NCI-H1694 (cell line): Measurements from ENCODE around the gene RNF186.
"Not testable (repeated sequence)": the region's sequence is repeated elsewhere in the genome, so short reads cannot be mapped to it uniquely, and the experiment has no call there.

Experiments
- DNase-seq: peaks from one replicate; lab custom pipeline; 2025; lab: John Stamatoyannopoulos, UW

RNF186 gene, protein sequence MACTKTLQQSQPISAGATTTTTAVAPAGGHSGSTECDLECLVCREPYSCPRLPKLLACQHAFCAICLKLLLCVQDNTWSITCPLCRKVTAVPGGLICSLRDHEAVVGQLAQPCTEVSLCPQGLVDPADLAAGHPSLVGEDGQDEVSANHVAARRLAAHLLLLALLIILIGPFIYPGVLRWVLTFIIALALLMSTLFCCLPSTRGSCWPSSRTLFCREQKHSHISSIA

DNA sequence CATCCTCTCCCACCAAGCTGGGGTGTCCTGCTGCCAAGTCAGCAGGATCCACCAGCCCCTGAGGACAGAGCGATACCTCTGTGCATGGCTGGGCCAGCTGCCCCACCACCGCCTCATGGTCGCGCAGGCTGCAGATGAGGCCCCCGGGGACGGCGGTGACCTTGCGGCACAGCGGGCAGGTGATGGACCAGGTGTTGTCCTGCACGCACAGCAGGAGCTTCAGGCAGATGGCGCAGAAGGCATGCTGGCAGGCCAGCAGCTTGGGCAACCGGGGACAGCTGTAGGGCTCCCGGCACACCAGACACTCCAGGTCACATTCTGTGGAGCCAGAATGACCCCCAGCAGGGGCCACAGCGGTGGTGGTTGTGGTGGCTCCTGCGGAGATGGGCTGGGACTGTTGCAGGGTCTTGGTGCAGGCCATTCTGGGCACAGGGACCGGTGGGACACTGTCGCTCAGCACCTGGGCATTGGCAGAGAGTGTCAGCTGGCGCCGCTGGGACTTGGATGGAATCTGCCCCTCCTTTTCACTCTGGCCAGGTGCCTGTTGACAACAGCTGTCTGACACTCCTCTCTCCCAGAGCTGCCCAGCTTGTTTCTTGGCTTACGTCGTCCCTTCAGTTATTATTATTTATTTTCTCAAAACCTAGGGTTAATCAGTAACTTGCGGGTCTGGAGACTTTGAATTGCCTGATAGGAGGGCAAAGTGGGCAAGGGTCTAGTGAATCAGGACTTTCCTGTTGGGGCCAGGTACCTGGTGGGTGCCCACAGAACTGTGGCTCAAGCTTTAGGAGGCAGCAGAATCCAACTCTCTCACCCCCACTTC lies at the start of gene RNF186:
RNF186 (minus strand) TSS at position 603 of the 823 bp plus-strand sequence; CDS start at position 421, 182 bp downstream.
- no peak for DNase-seq

DNA sequence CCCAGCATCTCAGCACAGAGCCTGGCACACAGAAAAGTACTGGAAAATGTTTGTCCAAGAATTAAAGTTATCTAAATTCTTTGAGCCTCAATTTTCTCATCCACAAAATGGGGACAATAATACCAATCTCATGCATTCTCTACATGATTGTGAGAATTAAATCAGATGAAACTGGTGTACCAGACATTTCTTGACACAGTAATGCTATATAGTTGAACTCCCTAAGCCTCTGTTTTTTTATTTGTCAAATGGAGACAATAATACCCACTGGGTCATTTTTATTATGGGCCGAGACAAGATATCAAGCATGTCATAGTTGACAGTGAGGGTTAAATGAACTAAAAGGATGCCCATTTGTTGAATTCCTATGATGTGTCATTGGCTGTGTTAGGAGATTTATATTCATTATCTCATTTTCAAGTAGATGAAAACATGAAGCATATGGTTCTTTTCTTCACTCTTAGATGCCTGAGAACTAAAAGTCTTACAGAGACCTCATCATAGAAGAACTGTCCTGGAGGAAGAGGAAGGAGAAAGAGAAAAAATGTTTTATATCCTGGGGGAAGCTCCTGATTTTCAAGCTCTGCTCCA lies 49.6 kb upstream of the RNF186 start:
- no peak for DNase-seq

DNA sequence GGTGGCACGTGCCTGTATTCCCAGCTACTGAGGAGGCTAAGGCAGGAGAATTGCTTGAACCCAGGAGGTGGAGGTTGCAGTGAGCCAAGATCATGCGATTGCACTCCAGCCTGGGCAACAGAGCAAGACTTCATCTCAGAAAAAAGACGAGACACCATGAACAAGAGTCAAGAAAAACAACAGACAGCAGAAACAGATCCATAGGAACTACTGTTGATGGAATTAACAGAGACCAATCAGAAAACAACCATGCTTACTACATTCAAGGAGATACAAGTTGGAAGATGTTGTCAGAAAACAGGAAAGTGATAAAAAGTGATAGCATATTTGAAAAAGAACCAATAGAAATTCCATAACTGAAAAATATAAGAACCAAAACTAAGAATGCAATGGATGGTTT lies 47.9 kb upstream of the RNF186 start:
- DNase-seq: no peak

DNA sequence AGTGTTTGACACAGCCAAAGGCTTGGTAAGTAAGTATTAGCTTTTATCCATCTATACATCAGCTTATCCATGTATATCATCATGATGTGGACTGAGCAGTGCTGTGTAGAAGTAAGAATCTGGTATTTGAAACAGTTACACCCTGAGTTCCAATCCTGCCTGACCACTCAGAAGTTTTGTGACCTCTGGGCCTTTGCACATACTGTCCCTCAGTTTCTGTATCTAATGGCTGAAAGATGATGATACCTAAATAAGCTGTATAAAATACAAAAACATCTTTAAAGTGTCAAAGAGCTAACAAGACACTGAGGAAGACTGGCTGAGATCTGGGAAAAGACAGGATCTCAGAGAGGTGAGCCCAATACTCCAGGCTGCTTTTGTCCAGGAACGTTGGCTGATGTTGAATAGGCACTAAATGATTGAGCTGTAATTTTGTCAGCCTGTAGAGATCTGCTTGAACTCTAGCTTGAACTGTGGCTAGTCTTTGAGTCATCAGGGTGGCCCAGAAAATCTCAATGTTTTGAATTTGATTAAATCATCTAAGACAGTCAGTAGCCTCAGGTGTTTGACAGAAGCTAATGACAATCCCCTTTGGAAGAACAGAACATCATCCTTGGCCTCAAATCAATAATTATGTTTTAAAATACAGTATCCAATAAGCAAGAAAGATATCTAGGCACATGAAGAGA lies 46.9 kb upstream of the RNF186 start:
- DNase-seq: no peak

DNA sequence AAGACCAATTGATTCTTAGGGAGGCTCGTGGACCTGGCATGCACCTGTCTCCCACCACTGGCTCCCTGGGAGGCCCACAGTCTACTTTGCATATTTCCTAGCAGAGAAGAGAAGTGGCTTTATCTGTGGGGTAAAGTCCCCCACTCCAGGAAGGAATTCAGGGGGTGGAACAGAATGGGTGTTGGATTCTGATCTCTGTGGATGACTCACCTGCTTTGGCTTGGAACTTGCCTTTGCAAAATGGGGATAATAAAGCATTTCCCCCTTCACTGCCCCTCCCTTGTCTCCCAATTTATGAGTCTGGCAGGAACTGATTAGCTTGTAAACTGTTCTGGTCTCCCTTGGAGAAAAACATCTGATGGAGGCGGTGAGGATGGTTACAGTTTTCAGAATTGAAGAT lies 46.0 kb upstream of the RNF186 start:
- DNase-seq: no peak

DNA sequence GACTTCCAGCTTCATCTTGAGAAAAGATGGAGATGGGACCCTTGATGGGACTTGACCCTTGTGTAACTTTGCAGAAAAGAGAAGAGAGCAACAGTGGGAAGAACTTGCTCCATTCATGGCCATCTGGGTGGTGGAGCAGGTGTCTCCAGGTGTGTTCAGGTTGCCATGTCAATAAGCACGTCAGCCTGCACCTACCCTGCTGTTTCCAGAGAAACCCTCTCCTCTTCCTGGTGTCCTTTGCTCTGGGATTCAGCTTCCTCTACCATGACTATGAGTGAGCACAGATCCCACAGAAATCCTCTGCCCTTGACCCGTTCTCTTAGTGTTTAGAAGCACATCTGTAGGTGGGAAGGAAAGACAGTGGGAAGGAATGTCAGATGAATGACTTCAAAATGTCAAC lies 45.3 kb upstream of the RNF186 start:
- no peak for DNase-seq

DNA sequence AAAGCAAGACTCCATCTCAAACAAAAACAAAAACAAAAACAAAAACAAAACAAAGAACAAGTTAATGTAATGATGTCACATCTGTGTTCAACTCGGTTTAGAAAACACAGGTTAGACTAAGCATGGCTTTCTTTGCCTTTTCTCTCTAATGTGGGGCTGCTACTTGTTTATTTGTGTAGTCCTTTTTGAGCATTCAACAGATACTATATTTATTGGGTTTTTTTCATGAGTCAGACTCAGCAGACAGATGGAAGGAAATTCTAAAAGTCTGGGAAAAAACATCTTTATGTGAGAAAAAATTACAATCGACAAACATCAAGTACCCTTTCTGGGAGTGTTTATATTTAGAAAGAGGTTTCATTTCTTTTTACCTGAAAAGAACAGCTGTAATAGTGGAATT lies 44.8 kb upstream of the RNF186 start:
- DNase-seq: no peak

DNA sequence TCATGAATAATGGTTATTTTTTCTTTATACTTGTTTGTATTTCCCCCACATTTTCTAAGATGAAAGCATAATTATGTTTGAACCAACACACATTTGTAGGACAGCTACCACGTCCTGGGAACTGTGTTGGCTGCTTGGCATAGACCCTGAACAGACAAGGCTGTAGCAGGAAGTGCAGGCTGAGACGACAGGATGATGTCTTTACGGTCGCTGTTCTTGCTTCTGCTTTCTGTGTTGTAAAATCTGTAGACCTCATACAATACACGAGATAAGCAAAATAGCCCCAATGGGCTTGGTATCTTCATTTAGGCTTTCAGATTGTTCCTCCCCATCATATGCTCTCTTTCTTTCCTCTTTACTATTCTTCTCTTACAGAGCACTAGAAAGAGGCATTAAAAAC lies 43.8 kb upstream of the RNF186 start:
- DNase-seq: no peak

DNA sequence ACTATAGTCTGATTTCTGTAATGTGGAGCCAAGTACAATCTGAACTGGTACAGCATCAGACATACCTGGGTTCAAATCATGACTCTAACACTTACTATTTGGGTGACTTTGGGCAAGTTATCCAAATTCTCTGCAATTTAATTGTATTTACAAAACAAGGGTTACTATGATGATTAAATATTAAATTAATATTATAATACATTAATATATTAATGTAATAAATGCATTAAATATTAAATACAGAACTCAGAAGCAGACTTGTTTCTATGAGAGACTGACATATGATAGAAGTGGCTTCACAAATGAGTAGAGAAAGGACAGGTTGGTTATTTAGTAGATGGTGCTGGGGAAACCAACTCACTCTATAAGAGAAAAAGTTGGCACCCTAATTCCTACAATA lies 39.8 kb upstream of the RNF186 start:
- DNase-seq: no peak

DNA sequence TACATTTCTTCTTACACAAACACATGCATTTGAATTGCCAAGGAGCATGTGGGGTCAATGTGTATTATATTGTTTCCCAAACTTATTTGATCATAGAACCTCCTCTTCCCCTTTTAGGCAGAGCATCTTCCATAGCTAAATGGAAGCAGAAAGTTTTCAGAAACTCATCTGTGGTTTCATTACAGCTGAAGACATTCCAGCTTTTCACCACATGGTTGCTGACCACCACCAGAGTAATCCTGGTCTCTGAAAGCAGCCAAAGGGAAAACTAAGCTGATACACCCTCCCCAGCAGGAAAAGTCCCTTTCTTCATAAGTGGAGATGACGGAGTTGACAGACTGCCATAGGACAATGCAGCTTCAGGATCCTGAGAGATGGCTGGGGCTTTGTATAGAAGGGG lies 37.0 kb upstream of the RNF186 start:
- no peak for DNase-seq

DNA sequence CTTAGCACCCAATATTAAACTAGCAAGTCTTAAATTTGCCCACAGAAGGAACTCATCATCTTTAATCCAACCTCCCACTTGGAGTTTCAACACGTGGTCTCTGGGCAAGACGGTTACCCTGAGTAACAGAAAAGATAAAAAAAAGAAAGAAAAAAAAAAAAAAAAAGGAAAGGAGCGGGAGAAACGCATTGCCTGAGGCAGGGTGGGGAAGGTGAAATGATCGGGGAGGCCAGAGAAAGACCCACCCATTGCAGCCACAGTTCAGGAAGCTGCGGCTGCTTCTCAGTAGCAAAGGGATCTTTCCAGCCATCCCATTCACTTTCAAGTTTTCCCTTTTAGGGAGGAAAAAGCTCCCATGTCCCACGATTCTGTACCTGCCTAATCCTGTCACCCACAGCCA lies 35.1 kb upstream of the RNF186 start:
- DNase-seq: no peak

DNA sequence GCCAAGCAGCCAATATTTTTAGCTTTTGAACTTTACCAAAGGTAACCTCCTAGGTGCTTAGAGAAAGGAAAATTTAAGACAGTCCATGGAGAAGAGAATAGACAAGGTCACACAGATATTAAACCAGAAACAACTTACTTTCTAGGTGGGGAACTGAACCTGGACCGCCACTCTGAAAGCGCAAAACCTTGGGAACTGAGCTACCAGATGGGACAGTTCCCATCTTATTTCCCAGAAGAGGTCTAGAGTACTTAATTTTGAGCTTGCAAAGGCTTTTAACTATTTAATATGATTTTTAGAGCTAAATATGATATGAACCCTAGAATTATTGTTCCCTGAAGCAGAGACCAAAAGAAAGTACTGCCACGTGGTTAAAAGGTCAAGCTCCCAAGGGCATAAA lies 34.2 kb upstream of the RNF186 start:
- not testable (repeated sequence) for DNase-seq

DNA sequence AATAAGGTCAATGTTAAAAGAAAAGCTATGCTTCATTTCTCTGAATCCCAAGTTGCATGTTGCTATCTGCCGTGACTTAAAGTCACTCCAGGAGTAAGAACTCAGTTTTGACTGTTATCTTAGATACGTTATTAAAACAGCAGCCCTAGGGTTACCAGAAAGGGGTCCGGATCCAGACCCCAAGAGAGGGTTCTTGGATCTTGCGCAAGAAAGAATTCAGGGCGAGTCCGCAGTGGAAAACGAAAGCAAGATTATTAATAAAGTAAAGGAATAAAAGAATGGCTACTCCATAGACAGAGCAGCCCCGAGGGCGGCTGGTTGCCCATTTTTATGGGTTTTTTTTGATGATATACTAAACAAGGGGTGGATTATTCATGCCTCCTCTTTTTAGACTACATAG lies 32.3 kb upstream of the RNF186 start:
- not testable (repeated sequence) for DNase-seq

DNA sequence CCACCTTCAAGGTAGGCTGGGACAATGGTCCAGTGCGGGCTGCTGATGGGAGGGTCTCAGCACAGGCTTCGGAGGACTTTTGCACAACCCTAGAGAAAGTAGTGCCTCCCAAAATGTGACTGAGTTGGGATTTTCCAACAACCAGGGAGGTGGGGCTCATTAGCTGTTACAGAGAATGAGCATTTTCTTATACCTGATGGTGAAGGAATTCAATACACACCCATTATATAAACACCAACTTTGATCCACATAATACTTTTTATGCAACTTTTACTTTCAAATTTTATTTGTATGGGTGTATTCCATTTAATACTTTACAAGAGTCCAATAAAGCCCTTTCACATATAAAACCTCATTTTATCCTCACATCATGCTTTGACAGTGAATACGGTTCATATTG lies 31.3 kb upstream of the RNF186 start:
- DNase-seq: no peak

DNA sequence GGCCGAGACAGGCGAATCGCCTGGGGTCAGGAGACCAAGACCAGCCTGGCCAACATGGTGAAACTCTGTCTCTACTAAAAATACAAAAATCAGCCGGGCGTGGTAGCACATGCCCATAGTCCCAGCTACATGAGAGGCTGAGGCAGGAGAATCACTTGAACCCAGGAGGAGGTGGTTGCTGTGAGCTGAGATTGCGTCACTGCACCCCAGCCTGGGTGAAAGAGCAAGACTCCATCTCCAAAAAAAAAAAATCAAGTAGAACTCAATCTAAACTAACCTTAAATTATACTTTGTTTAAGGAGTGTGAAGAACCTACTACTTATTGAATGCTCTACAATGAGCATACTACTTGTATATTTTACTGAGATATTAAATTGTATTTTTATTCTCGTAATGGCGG lies 30.5 kb upstream of the RNF186 start:
- DNase-seq: no peak

DNA sequence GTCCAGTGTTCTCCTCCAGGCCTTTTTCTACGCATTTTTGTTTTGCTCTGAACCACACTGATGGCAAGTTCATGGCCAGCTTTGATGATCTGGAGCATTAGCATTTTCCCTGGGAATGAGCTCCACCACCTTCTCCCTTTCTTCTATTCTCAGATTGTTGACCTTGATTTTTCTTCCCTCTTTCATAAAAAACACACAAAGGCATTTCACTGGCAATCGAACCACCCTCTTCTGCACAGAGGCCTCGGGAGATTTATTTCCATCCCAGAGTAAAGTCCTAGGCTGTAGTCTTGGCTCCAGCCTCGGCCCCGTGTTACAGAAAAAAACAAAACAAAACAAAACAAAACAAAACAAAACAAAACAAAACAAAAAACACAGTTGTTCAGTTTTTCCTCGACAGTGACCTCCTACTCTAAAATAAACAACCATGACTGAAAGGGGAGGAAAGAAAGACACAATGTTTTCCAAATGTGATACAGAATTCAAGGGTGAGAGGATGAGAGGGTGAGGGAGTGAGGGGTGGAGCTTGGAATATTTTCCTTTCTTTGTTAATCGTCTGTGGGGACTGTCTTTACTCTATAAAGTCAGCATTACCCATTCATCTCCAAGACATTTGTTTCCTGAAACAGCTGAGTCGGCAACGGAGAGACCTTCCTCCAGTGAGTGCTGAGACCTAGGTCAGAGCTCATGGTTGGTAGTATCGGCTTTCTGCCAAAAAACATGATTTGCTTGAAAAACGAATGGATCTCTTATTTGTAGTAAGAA lies 29.8 kb upstream of the RNF186 start:
- DNase-seq: no peak

DNA sequence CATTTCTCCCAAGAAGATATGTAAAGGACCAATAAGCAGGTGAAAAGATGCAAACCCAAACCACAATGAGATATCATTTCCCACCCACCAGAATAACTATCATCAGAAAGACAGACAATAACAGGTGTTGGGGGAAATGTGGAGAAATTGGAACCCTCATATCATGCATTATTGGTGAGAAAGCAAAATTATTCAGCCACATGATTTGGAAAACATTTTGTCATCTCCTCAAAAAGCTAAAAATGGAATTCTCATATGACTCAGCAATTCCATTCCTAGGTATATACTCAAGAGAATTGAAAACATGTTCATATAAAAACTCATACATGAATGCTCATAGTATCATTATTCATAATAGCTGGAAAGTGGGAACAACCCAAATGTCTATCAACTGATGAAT lies 25.1 kb upstream of the RNF186 start:
- DNase-seq: no peak

DNA sequence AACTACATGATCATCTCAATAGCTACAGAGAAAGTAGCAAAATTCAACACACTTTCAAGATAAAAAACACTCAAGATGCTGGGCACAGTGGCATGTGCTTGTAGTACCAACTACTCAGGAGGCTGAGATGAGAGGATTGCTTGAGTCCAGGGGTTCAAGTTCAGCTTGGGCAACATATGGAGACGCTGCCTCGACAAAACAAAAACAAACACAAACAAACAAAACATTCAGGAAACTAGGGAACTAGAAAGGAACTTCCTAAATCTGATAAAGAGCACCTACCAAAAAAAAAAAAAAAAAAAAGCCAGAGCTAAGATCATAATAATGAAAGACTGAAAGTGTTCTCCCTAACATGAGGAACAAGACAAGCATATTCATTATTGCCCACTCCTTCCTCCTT lies 22.8 kb upstream of the RNF186 start:
- no peak for DNase-seq

DNA sequence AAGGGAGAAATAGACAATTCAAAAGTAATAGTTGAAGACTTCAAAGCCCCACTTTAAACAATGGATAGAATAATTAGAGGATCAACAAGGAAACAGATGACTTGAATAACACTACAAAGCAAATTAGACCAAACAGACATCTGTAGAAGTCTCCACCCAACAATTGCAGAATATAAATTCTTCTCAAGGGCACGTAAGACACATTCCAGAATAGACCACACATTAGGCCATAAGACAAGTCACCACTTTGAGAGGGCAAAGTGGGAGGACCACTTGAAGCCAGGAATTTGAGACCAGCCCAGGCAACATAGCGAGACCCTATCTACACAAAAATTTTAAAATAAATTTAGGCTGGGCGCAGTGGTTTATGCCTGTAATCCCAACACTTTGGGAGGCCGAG lies 20.5 kb upstream of the RNF186 start:
- DNase-seq: no peak

DNA sequence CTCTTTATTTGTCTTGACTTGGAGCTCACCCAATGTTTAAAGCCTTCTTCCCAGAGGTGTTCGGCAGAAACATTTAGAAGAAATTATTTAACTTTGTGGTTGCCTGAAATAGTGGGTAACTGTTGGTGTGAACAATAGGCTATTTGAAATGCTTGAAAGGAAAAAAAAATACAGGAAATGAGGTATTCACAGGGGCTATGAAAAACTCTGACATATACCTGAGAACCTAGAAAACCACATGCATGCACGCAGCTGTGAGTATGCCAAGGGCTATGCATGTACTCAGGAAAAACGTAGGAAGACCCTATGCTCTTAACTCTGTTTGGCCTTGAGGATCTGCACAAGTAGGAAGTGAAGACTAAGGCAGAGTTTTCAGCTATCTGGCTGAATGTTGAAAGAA lies 16.4 kb upstream of the RNF186 start:
- no peak for DNase-seq

DNA sequence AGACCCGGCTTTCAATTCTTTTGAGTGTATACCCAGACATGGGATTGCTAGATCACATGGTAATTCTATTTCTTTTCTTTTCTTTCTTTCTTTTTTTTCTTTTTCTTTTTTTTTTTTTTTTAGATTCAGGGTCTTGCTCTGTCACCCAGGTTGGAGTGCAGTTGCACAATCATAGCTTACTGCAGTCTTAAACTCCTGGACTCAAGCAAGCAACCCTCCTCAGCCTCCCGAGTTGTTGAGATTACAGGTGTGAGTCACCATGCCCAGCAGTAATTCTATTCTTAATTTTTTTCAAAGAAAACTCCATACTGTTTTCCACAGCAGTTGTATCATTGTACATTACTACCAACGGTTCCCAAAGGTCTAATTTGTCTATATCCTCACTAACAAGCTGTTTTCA lies 13.5 kb upstream of the RNF186 start:
- no peak for DNase-seq

DNA sequence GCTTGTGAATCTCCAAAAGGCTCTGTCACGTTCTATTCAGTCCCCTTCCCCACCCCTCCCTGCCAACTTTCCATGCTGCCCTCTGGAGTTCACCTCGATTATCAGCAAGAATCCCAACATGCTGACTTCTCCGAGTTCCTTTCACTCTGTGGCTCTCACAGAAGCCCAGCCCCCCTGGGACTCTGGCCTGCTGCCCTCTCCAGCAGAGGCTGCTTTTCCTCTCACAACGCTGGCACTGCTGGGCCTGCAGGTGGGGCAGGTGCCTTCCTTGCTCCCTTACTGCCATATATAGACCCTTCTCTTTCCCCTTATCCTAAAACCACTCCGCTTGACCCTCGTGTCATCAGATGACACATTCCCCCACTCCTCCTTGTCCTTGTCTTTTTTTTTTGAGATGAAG lies 10.2 kb upstream of the RNF186 start:
- DNase-seq: no peak
